Muscle of leg (tissue), 11 donors: ENCODE measurements around the gene HSF4. TPM values are rescaled to one million over a fixed set of nuclear protein-coding genes. Genes with fewer than 3 reads are reported as not detected.

Experiments used
- DNase-seq: peaks from one replicate; pipeline ENCODE4 v3.0.0; 2013
- H3K27ac ChIP-seq: one replicate; pipeline ENCODE4 v1.5.1; 2013; ENCODE audit warnings: mild to moderate bottlenecking, low read length, control low read depth
- H3K27me3 ChIP-seq: one replicate; pipeline ENCODE4 v1.6.1; 2013; ENCODE audit warnings: low read length; ENCODE audit not compliant: control insufficient read depth, insufficient read depth
- H3K36me3 ChIP-seq: one replicate; pipeline ENCODE4 v1.6.1; 2013; ENCODE audit warnings: low read length; ENCODE audit not compliant: control insufficient read depth, insufficient read depth
- H3K4me1 ChIP-seq: one replicate; pipeline ENCODE4 v1.6.1; 2013; ENCODE audit warnings: low read length; ENCODE audit not compliant: control insufficient read depth, insufficient read depth
- H3K4me3 ChIP-seq: one replicate; pipeline ENCODE4 v1.5.1; 2013; ENCODE audit warnings: low read length, control low read depth
- H3K9me3 ChIP-seq: replicated peaks from 2 replicates; pipeline ENCODE4 v1.6.1; 2013; ENCODE audit warnings: low read depth, low read length; ENCODE audit not compliant: control insufficient read depth
- WGBS: methylation state at CpG from one replicate; pipeline ENCODE4 v1.1.5; 2013; ENCODE audit warnings: missing lambda C conversion rate; ENCODE audit not compliant: insufficient coverage; 5-methylcytosine and 5-hydroxymethylcytosine counted together
- polyA plus RNA-seq, 8 donors: library from polyadenylated mRNA; unstranded; fragments of 120-200 nt; gene quantifications; one replicate each; pipeline versions ENCODE4 v1.2.1 to v1.2.3, GENCODE V29; 2013; ENCODE audit warnings: inconsistent platforms in 1 of 8, low replicate concordance in 1 of 8; ENCODE audit not compliant: insufficient read length in 8 of 8, insufficient read depth in 1 of 8
- total RNA-seq: library from RNA; stranded (reverse); fragments of 120-200 nt; gene quantifications from one replicate; pipeline ENCODE4 v1.2.4, GENCODE V29; 2013

HSF4 gene
- total and polyA plus RNA-seq, 9 donors, result 2.1 to 4.7 (median 3.5) TPM

- 100% methylated on average over 1 of the region's 3 CpGs for WGBS
- no peaks in the 10 kb centered on the region for H3K27me3 ChIP-seq
- H3K4me3 ChIP-seq, result no peak overlapping the region
- no peak for DNase-seq
- H3K36me3 ChIP-seq, result peaks cover 80% of the 10 kb centered on the region
- no peaks in the 10 kb centered on the region for H3K9me3 ChIP-seq
- H3K27ac ChIP-seq, result no peak overlapping the region
- H3K4me1 ChIP-seq, result no peaks in the 10 kb centered on the region
Observed at GRCh38 chr16:67137605-67138004, 26.9 kb upstream of the HSF4 start.

- Histone ChIP-seq H3K9me3 (no peaks in the 10 kb centered on the region), H3K4me3 (no peak overlapping the region), H3K36me3 (peaks cover 87% of the 10 kb centered on the region), H3K27ac (no peak overlapping the region), H3K27me3 (no peaks in the 10 kb centered on the region), H3K4me1 (no peaks in the 10 kb centered on the region)
- DNase-seq, result no peak
- 97% methylated on average over 13 of the region's 13 CpGs for WGBS
Observed at GRCh38 chr16:67141391-67141790, 23.2 kb upstream of the HSF4 start.

GRCh38 chr16:67142342-67142741 lies 22.2 kb upstream of the HSF4 start:
- H3K36me3 ChIP-seq, result peaks cover 89% of the 10 kb centered on the region

GRCh38 chr16:67144943-67145342 lies 19.6 kb upstream of the HSF4 start:
- peaks cover 12% of the 10 kb centered on the region for H3K27me3 ChIP-seq
- H3K27ac ChIP-seq, result no peak overlapping the region
- peaks cover 87% of the 10 kb centered on the region for H3K36me3 ChIP-seq
- WGBS, result 100% methylated on average over 1 of the region's 2 CpGs
- H3K4me1 ChIP-seq, result peaks cover 2% of the 10 kb centered on the region
- H3K4me3 ChIP-seq, result no peak overlapping the region
- DNase-seq, result no peak
- H3K9me3 ChIP-seq, result no peaks in the 10 kb centered on the region

More at GRCh38 chr16:67142342-67142741, 22.2 kb upstream of the HSF4 start:
- 92% methylated on average over 7 of the region's 9 CpGs for WGBS
- no peak for DNase-seq
- Histone ChIP-seq H3K27me3 (no peaks in the 10 kb centered on the region), H3K9me3 (no peaks in the 10 kb centered on the region), H3K4me3 (no peak overlapping the region), H3K4me1 (no peaks in the 10 kb centered on the region), H3K27ac (no peak overlapping the region)

GRCh38 chr16:67145746-67146145 lies 18.8 kb upstream of the HSF4 start:
- H3K36me3 ChIP-seq, result peaks cover 79% of the 10 kb centered on the region
- no peak for DNase-seq
- H3K4me3 ChIP-seq, result no peak overlapping the region
- H3K9me3 ChIP-seq, result no peaks in the 10 kb centered on the region
- H3K27ac ChIP-seq, result no peak overlapping the region
- H3K27me3 ChIP-seq, result peaks cover 15% of the 10 kb centered on the region
- peaks cover 6% of the 10 kb centered on the region for H3K4me1 ChIP-seq
- WGBS, result no CpG with 5 or more reads among the region's 2 CpGs

- Histone ChIP-seq H3K36me3 (peaks cover 69% of the 10 kb centered on the region), H3K4me1 (peaks cover 16% of the 10 kb centered on the region), H3K27ac (no peak overlapping the region), H3K4me3 (no peak overlapping the region), H3K27me3 (peaks cover 25% of the 10 kb centered on the region), H3K9me3 (no peaks in the 10 kb centered on the region)
- 91% methylated on average over 6 of the region's 7 CpGs for WGBS
- DNase-seq, result no peak
Observed at GRCh38 chr16:67146523-67147357, 17.8 kb upstream of the HSF4 start.

GRCh38 chr16:67147437-67148140 lies 17.0 kb upstream of the HSF4 start:
- H3K36me3 ChIP-seq, result peaks cover 61% of the 10 kb centered on the region
- WGBS, result 97% methylated on average over 4 of the region's 4 CpGs

GRCh38 chr16:67148221-67148620 lies 16.3 kb upstream of the HSF4 start:
- Histone ChIP-seq H3K27me3 (peaks cover 37% of the 10 kb centered on the region), H3K36me3 (peaks cover 56% of the 10 kb centered on the region), H3K4me3 (no peak overlapping the region), H3K4me1 (peaks cover 18% of the 10 kb centered on the region), H3K27ac (no peak overlapping the region), H3K9me3 (no peaks in the 10 kb centered on the region)
- 100% methylated on average over 2 of the region's 2 CpGs for WGBS
- no peak for DNase-seq

More at GRCh38 chr16:67147437-67148140, 17.0 kb upstream of the HSF4 start:
- DNase-seq, result no peak
- Histone ChIP-seq H3K9me3 (no peaks in the 10 kb centered on the region), H3K27me3 (peaks cover 30% of the 10 kb centered on the region), H3K4me3 (no peak overlapping the region), H3K4me1 (peaks cover 18% of the 10 kb centered on the region), H3K27ac (no peak overlapping the region)

GRCh38 chr16:67148656-67149275 lies 15.8 kb upstream of the HSF4 start:
- Histone ChIP-seq H3K27ac (no peak overlapping the region), H3K4me1 (peaks cover 18% of the 10 kb centered on the region), H3K36me3 (peaks cover 52% of the 10 kb centered on the region), H3K27me3 (peaks cover 40% of the 10 kb centered on the region), H3K4me3 (no peak overlapping the region), H3K9me3 (no peaks in the 10 kb centered on the region)
- WGBS, result 75% methylated on average over 7 of the region's 11 CpGs
- DNase-seq, result no peak
